Stomach (tissue), 9 donors: ENCODE measurements around the gene CXCL12. TPM values are rescaled to one million over a fixed set of nuclear protein-coding genes. Genes with fewer than 3 reads are reported as not detected.

ENCODE experiments used
- DNase-seq, 2 donors: peaks; one replicate each; pipeline versions ENCODE4 v3.0.0 to v3.0.0-alpha.2; 2013 to 2019
- H3K27ac ChIP-seq, 5 donors: fragments of 200-600 bp in 4 of 5; sonication (generic) in 4 of 5; one replicate each; pipeline ENCODE4 v1.5.1; 2013 to 2019; ENCODE audit warnings: mild to moderate bottlenecking in 1 of 5, moderate library complexity in 1 of 5
- H3K27me3 ChIP-seq, 3 donors: fragments of 200-600 bp; sonication (generic); one replicate each; pipeline ENCODE4 v1.5.1; 2017 to 2019; ENCODE audit warnings: mixed run types in 1 of 3
- H3K36me3 ChIP-seq, 4 donors: fragments of 200-600 bp; sonication (generic); 1 replicate in 3 of 4; 2 replicates in 1 of 4; pipeline ENCODE4 v1.5.1; 2016 to 2019
- H3K4me1 ChIP-seq, 4 donors: fragments of 200-600 bp; sonication (generic); one replicate each; pipeline ENCODE4 v1.5.1; 2016 to 2019
- H3K4me3 ChIP-seq, 4 donors: fragments of 200-600 bp; sonication (generic) in 3 of 4; one replicate each; pipeline ENCODE4 v1.5.1; 2016 to 2019; ENCODE audit warnings: mild to moderate bottlenecking in 1 of 4
- H3K9me3 ChIP-seq, 4 donors: fragments of 200-600 bp; sonication (generic); one replicate each; pipeline ENCODE4 v1.5.1; 2016 to 2019
- EP300 ChIP-seq: sonication (generic); formaldehyde crosslinking; IDR thresholded peaks from one replicate; pipeline ENCODE4 v1.6.1; 2017; ENCODE audit warnings: antibody characterized with exemption
- POLR2A ChIP-seq, 4 donors: fragments of 450-650 bp; IDR thresholded peaks; one replicate each; pipeline ENCODE4 v1.6.1; 2016; ENCODE audit warnings: antibody characterized with exemption in 4 of 4, control low read depth in 2 of 4, mild to moderate bottlenecking in 1 of 4, moderate library complexity in 1 of 4
- POLR2AphosphoS5 ChIP-seq, 3 donors: sonication (generic); formaldehyde crosslinking; IDR thresholded peaks; one replicate each; pipeline ENCODE4 v1.6.1; 2016; ENCODE audit warnings: antibody characterized with exemption in 3 of 3
- WGBS, 5 donors: extraction: QIAGEN DNeasy Blood & Tissue Kit in 3 of 5; methylation state at CpG; one replicate each; pipeline versions ENCODE4 v1.1.5 to v1.1.7; 2013 to 2018; 5-methylcytosine and 5-hydroxymethylcytosine counted together
- intact Hi-C: fragments of 100-400 bp; cut with DNase I; formaldehyde crosslinking; loops from one replicate; pipeline ENCODE4 v1.15.1; 2023; ENCODE audit warnings: low total_unique reads
- polyA plus RNA-seq, 3 donors: library from polyadenylated mRNA; stranded (reverse); fragments of 200-250 nt; gene quantifications; one replicate each; pipeline ENCODE4 v1.2.3, GENCODE V29; 2013
- total RNA-seq, 5 donors: library from RNA; depleted of rRNA; stranded (reverse); fragments of >200 nt; gene quantifications; one replicate each; pipeline versions ENCODE4 v1.1.0 to v1.2.3, GENCODE V29; 2014 to 2016
- TF ChIP-seq, protein P1 (sequence below), 7 experiments: fragments of 450-650 bp in 4 of 7; fragments of 200-600 bp in 3 of 7; sonication (generic) in 3 of 7; IDR thresholded peaks; one replicate each; pipeline ENCODE4 v1.5.1; 2016 to 2019; ENCODE audit warnings: antibody characterized with exemption in 7 of 7, control low read depth in 2 of 7, mild to moderate bottlenecking in 1 of 7
- donor health status: healthy with polysubstance abuse.
- donor health status: Bipolar disorder and iron deficiency.
- donor health status: healthy.

CXCL12 gene
- total and polyA plus RNA-seq, 8 donors = 5.8 to 52.3 (median 12.9) TPM

DNA sequence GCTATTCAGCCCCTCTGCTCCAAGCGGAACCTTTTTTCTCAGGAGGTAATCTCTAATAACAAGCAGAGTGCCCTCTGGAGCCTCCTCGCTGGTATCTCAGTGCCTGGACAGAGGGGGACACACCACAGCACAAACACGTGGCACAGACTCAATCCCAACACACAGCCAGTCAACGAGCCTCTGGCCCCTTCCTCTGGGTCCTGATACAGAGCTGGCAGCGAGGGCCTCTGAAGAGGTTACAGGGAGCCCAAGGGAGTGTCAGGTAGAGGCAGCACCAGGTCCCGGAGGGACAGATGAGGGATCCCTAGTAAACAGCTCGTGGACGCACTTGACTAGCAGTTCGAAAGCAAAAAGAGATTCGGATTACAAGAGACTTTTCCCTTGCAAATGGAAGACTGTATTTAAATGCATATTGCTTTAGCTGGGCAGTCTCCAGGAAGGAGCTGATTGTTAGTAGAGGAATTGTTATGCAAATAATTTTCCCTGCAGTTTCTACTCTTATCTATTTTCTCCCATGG, 14.1 kb downstream of the CXCL12 start:
- 33 to 64% (median 43%) methylated on average over 9 to 10 of the region's 10 CpGs for WGBS, 5 donors
- Histone ChIP-seq H3K4me3 (no peak overlapping the region), H3K27ac (no peak overlapping the region), H3K27me3 (no peaks in the 10 kb centered on the region), H3K36me3 (peaks cover 0 to 41% (median 14%) of the 10 kb centered on the region in 4 donors), H3K9me3 (no peaks in the 10 kb centered on the region), H3K4me1 (no peaks in the 10 kb centered on the region)
- intact Hi-C loops = no loop called here
- no peak for DNase-seq
- TF ChIP-seq, protein P1, sequence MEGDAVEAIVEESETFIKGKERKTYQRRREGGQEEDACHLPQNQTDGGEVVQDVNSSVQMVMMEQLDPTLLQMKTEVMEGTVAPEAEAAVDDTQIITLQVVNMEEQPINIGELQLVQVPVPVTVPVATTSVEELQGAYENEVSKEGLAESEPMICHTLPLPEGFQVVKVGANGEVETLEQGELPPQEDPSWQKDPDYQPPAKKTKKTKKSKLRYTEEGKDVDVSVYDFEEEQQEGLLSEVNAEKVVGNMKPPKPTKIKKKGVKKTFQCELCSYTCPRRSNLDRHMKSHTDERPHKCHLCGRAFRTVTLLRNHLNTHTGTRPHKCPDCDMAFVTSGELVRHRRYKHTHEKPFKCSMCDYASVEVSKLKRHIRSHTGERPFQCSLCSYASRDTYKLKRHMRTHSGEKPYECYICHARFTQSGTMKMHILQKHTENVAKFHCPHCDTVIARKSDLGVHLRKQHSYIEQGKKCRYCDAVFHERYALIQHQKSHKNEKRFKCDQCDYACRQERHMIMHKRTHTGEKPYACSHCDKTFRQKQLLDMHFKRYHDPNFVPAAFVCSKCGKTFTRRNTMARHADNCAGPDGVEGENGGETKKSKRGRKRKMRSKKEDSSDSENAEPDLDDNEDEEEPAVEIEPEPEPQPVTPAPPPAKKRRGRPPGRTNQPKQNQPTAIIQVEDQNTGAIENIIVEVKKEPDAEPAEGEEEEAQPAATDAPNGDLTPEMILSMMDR (IDR thresholded peaks at IDR 0.05) = no peak
- TF ChIP-seq POLR2AphosphoS5 (IDR thresholded peaks at IDR 0.05) (no peak), EP300 (no peak), POLR2A (IDR thresholded peaks at IDR 0.05) (no peak)

DNA sequence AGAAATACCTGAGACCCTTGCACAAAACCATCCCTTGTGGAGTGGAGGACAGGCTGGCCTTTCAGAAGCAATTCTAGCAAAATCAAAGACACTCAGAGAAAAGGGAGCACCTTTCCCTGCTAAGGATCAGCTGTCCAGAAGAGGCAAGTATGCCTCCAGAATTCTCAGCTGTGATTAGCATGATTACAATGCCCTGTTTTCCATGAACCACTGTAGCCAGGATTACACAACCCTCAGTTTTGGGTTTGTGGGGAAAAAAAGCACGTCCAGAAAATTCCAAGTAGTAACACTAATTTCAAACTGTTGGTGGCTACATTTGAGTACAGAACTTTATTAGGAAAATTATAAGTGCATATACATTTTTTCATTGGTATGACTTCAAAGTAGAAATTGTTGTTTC, 15.0 kb downstream of the CXCL12 start:
- no peaks in the 10 kb centered on the region for H3K4me1 ChIP-seq
- intact Hi-C loops = no loop called here
- H3K36me3 ChIP-seq = peaks cover 0 to 35% (median 9%) of the 10 kb centered on the region in 4 donors
- no peak overlapping the region for H3K27ac ChIP-seq
- H3K9me3 ChIP-seq = no peaks in the 10 kb centered on the region
- 46 to 86% (median 84%) methylated on average over 1 of the region's 1 CpG for WGBS, 5 donors
- no peak overlapping the region for H3K4me3 ChIP-seq
- H3K27me3 ChIP-seq = no peaks in the 10 kb centered on the region
- TF ChIP-seq POLR2A (IDR thresholded peaks at IDR 0.05) (no peak), EP300 (no peak)
- TF ChIP-seq, protein P1 (IDR thresholded peaks at IDR 0.05) = no peak
- no peak for DNase-seq

DNA sequence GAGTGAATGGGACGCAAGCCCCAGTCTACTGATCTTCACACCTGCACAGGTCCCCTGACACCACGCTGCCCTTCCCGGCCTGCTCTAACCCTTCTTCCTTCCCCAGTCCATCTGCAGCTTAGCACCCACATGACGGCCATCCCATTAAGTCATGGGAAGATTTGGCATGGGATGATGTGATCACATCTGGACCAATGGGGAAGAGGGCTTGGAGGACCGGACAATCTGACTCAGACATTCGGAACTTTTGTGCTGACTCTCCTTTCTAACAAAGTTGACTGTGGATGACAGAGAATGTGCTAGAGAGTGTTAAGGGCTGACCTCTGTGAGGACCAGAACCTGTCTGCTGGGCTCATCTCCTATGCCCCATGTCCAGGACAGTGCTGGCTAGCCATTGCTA, 15.6 kb downstream of the CXCL12 start:
- Histone ChIP-seq H3K27ac (no peak overlapping the region), H3K9me3 (no peaks in the 10 kb centered on the region), H3K36me3 (peaks cover 0 to 29% (median 8%) of the 10 kb centered on the region in 4 donors), H3K27me3 (no peaks in the 10 kb centered on the region), H3K4me3 (no peak overlapping the region), H3K4me1 (no peaks in the 10 kb centered on the region)
- DNase-seq = no peak
- intact Hi-C loops = no loop called here
- 82 to 92% (median 90%) methylated on average over 6 of the region's 6 CpGs for WGBS, 5 donors
- TF ChIP-seq POLR2AphosphoS5 (IDR thresholded peaks at IDR 0.05) (no peak), POLR2A (IDR thresholded peaks at IDR 0.05) (no peak), EP300 (no peak)
- TF ChIP-seq, protein P1 (IDR thresholded peaks at IDR 0.05) = no peak

DNA sequence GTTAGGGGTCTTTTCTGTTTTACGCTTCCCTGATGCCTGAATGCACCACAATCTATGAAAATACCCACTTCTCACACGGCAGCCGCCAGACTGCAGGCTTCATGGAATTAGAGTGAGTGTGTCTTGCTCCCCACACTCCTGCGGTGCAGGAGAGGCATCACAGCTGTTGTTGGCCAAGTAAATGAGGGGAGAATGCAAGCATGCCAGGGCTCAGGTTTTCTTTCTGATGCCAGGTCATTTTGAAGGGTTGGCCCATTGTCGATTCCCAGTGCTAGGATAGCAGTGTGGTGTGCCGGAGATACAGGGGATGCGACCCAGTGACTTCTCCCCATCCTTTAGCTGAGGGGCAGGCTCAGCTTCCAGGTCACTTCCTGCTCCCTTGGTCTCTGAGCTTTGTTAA, 16.3 kb downstream of the CXCL12 start:
- no peaks in the 10 kb centered on the region for H3K4me1 ChIP-seq
- no peaks in the 10 kb centered on the region for H3K27me3 ChIP-seq
- H3K36me3 ChIP-seq = peaks cover 0 to 23% (median 4%) of the 10 kb centered on the region in 4 donors
- 72 to 91% (median 79%) methylated on average over 7 of the region's 7 CpGs for WGBS, 5 donors
- no peak for DNase-seq
- TF ChIP-seq POLR2AphosphoS5 (IDR thresholded peaks at IDR 0.05) (no peak), POLR2A (IDR thresholded peaks at IDR 0.05) (no peak), EP300 (no peak)
- TF ChIP-seq, protein P1 (IDR thresholded peaks at IDR 0.05) = no peak
- H3K4me3 ChIP-seq = no peak overlapping the region
- H3K9me3 ChIP-seq = no peaks in the 10 kb centered on the region
- intact Hi-C loops = no loop called here
- no peak overlapping the region for H3K27ac ChIP-seq
